ENCODE data around the gene SPNS2. TPM values are rescaled to one million over a fixed set of nuclear protein-coding genes. Genes with fewer than 3 reads are reported as not detected.

Gene SPNS2
- total and polyA plus RNA-seq, 2 of the 8 experiments (the other 6 are each of a cell fraction or from before 2014, with no cell fraction given), result 1.2 to 1.5 TPM

DNA sequence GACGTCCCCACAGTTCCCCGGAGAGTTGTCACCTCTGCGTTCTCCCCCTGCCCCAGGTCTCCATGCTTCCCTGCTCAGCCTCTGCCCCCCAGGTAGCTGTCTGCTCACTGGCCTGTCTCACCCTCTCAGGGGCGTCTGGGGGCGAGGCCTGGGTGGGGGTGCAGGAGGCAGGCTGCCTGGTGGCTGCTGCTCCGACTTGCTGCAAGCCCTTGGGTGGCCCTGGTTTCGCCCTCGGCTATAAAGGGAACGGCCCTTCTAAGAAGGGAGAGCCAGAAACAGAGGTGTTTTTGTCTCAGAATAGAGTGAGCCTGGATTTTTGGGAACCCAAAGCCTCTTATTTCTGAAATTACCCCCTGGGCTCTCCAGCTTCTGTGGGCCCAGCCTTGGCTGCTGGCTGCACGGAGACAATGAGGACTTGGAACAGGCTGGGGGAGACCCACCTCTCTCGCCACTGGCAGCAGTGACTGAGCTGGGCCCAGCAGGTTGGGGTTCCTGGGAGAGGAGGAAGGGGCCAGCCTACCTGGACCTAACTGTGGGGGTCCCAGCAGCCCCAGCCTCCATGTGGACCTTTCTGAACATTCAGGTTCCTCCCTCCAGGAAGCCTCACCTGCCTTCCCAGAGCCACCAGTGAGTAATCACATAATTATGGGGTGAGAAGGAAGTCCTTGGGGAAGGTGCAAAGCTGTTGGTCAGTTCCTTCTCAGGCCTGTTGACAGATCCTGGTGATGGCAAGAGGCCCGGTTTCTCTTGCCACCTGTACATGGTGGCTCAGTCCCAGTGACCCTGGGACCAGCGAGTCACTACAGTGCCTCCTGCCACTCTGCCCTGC lies 15.5 kb upstream of the SPNS2 start:
- TF ChIP-seq RNF2 (IDR thresholded peaks at IDR 0.05; ENCODE audit: borderline replicate concordance, low read depth, low read length, missing control alignments, poor library complexity, severe bottlenecking), result no peak
- TF ChIP-seq FOSL1 (IDR thresholded peaks at IDR 0.05; ENCODE audit: insufficient read depth, low read depth, low read length), result no peak
- no peak for TF ChIP-seq TAF7 (optimal IDR thresholded peaks at IDR 0.05; ENCODE audit: borderline replicate concordance, low read depth, low read length)
- no peak for TF ChIP-seq KDM4A (IDR thresholded peaks at IDR 0.05; ENCODE audit: low read depth, low read length, severe bottlenecking)
- TF ChIP-seq, protein P1, sequence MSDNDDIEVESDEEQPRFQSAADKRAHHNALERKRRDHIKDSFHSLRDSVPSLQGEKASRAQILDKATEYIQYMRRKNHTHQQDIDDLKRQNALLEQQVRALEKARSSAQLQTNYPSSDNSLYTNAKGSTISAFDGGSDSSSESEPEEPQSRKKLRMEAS (IDR thresholded peaks at IDR 0.05), result no peak
- TF ChIP-seq CBX5 (IDR thresholded peaks at IDR 0.05; ENCODE audit: low read depth, low read length), result no peak
- TF ChIP-seq CHD2 (IDR thresholded peaks at IDR 0.05; ENCODE audit: low read length), result no peak
- no peak for TF ChIP-seq JUND (IDR thresholded peaks at IDR 0.05; ENCODE audit: low read length)
- no peak for TF ChIP-seq SIN3A (conservative IDR thresholded peaks at IDR 0.05 in 1 of 2, IDR thresholded peaks at IDR 0.05 in 1 of 2; ENCODE audit: low read depth in 1 of 2, low read length in 2 of 2)
- no peak overlapping the region for H4K91ac ChIP-seq (replicated peaks; ENCODE audit: insufficient read length, low read length)
- no peak overlapping the region for H2BK5ac ChIP-seq (ENCODE audit: low read depth, low read length)
- no peak overlapping the region for H3K14ac ChIP-seq (ENCODE audit: insufficient read length)
- H3K4me1 ChIP-seq (replicated peaks in 1 of 4; ENCODE audit: control insufficient read depth in 3 of 4, insufficient read depth in 4 of 4, low read length in 3 of 4), result peaks cover 0 to 12% (median 5%) of the 10 kb centered on the region in 4 experiments; a peak in 4 of 7 replicates
- H2AK5ac ChIP-seq (ENCODE audit: low read depth, low read length), result no peak overlapping the region
- no peak overlapping the region for H2BK120ac ChIP-seq (replicated peaks; ENCODE audit: low read depth, low read length)
- no peak overlapping the region for H3K4me3 ChIP-seq (ENCODE audit: extremely low read depth in 1 of 4, insufficient read depth in 2 of 4, low read depth in 3 of 4, low read length in 4 of 4)
- no peak overlapping the region for H3K27ac ChIP-seq (ENCODE audit: low read depth, low read length)
- DNase-seq (ENCODE audit: low read depth in 1 of 2, low spot score in 2 of 2) (no peak), FAIRE-seq (no peak)
- H2BK15ac ChIP-seq (ENCODE audit: low read length), result no peak overlapping the region
- no peak overlapping the region for H3K9ac ChIP-seq (replicated peaks in 1 of 4; ENCODE audit: extremely low read depth in 1 of 4, low read depth in 3 of 4, low read length in 3 of 4)
- no peaks in the 10 kb centered on the region for H4K20me1 ChIP-seq (replicated peaks in 1 of 2; ENCODE audit: control insufficient read depth in 1 of 2, insufficient read depth in 2 of 2, low read length in 2 of 2)
- H3K4ac ChIP-seq (replicated peaks; ENCODE audit: insufficient read length, low read depth, low read length), result no peak overlapping the region
- no peak overlapping the region for H3K56ac ChIP-seq (replicated peaks; ENCODE audit: insufficient read length, low read depth, low read length)
- no peaks in the 10 kb centered on the region for H3K27me3 ChIP-seq (replicated peaks in 1 of 4; ENCODE audit: control insufficient read depth in 3 of 4, extremely low read depth in 1 of 4, insufficient read depth in 3 of 4, low read length in 3 of 4)
- H2BK20ac ChIP-seq (ENCODE audit: low read length), result no peak overlapping the region
- no peak overlapping the region for H2AFZ ChIP-seq (ENCODE audit: low read length)
- no peaks in the 10 kb centered on the region for H3K79me1 ChIP-seq (ENCODE audit: low read depth, low read length)
- H3K23me2 ChIP-seq (ENCODE audit: low read depth, low read length), result no peaks in the 10 kb centered on the region
- no peak overlapping the region for H3K4me2 ChIP-seq (ENCODE audit: insufficient read depth in 1 of 2, low read depth in 2 of 2, low read length in 2 of 2)
- H3K18ac ChIP-seq (ENCODE audit: extremely low read depth, low read length), result no peak overlapping the region
- H3K9me3 ChIP-seq (ENCODE audit: insufficient read depth in 2 of 2, low read depth in 1 of 2, low read length in 1 of 2), result no peaks in the 10 kb centered on the region
- no peak overlapping the region for H2BK12ac ChIP-seq (ENCODE audit: low read depth, low read length)
- no peaks in the 10 kb centered on the region for H3K36me3 ChIP-seq (ENCODE audit: control insufficient read depth in 2 of 4, insufficient read depth in 4 of 4, low read length in 3 of 4)
- no peak overlapping the region for H4K5ac ChIP-seq (ENCODE audit: insufficient read length, low read depth, low read length)
- no peaks in the 10 kb centered on the region for H3K79me2 ChIP-seq (ENCODE audit: control insufficient read depth in 1 of 2, insufficient read depth in 2 of 2, low read length in 2 of 2)
- ChIA-PET CTCF (ENCODE audit: partially characterized antibody) (interaction anchor here (1.1 to 1.3 kb wide), 4 partner anchors 10 to 142 kb away, joined by 3 to 4 read pairs (median 3); no protein-coding TSS in a partner anchor), POLR2A (ENCODE audit: partially characterized antibody) (interaction anchor here (1.1 to 2.6 kb wide), 2 partner anchors 17 to 44 kb away, joined by 3 to 7 read pairs; no protein-coding TSS in a partner anchor)
- no peak overlapping the region for H4K8ac ChIP-seq (ENCODE audit: extremely low read depth, insufficient read depth, low read length)
- no peak overlapping the region for H3K23ac ChIP-seq (ENCODE audit: insufficient read length)
- 87% methylated on average over 12 of the region's 13 CpGs; no CpG with 5 or more reads in 1 of the 2 experiments for WGBS, 2 experiments (ENCODE audit: extremely low coverage in 1 of 2, insufficient coverage in 1 of 2, insufficient read length in 1 of 2, insufficient replicate concordance in 2 of 2, low coverage in 1 of 2, low lambda C conversion rate in 2 of 2, missing lambda C conversion rate in 1 of 2)
